HCT116 (cell line): ENCODE results near the gene BCL11A. TPM values are rescaled to one million over a fixed set of nuclear protein-coding genes. Genes with fewer than 3 reads are reported as not detected.

Experiments used
- ATAC-seq: fragments of 200-7000 bp; cut with Tn5 transposase; 2 replicates; pipeline ENCODE4 v1.9.1; 2020; ENCODE audit warnings: mild to moderate bottlenecking, moderate library complexity
- BruUV-seq: library from RNA; stranded (reverse); fragments of 400-500 nt; replicated peaks from 2 replicates; lab custom pipeline; 2021; lab: Mats Ljungman, UMichigan
- CTCF ChIA-PET: fragments of 300-600 bp; sonication (Branson Sonifier 250); formaldehyde crosslinking; loops from one replicate; lab custom pipeline; 2021; ENCODE audit warnings: antibody characterized with exemption; lab: Charles Lee
- POLR2A ChIA-PET: fragments of 300-600, 350-600 bp; sonication (Branson Sonifier 250); formaldehyde crosslinking; loops from one replicate; lab custom pipeline; 2021; ENCODE audit warnings: antibody characterized with exemption; lab: Charles Lee
- RAD21 ChIA-PET, 2 experiments: fragments of 300-600 bp; sonication (Branson Sonifier 250); formaldehyde crosslinking; loops; one replicate each; lab custom pipeline; 2023; ENCODE audit warnings: low total read pairs in 2 of 2; ENCODE audit not compliant: uncharacterized antibody in 2 of 2, unreplicated experiment in 2 of 2, low non-redundant PET in 1 of 2; lab: Charles Lee
- DNase-seq: peaks from one replicate; pipeline ENCODE4 v3.0.0-alpha.2; 2010; ENCODE audit warnings: low read depth, low spot score
- H2AFZ ChIP-seq: fragments of 200-600 bp; shearing (Covaris generic), sonication (generic); 2 replicates; pipeline ENCODE4 v1.6.1; 2017; ENCODE audit warnings: low read depth, mixed run types, mixed read lengths, antibody characterized with exemption, low read length; ENCODE audit not compliant: poor library complexity, severe bottlenecking
- H3K27ac ChIP-seq: 2 replicates; pipeline ENCODE4 v1.5.1; 2012; ENCODE audit warnings: low read depth, low read length
- H3K27me3 ChIP-seq: fragments of 200-600 bp; sonication (generic); 2 replicates; pipeline ENCODE4 v1.6.1; 2016; ENCODE audit warnings: mixed run types, low read length, mixed read lengths; ENCODE audit not compliant: insufficient read depth
- H3K36me3 ChIP-seq, 2 experiments: fragments of 200-500 bp in 1 of 2; fragments of 200-600 bp in 1 of 2; sonication (Bioruptor generic) in 1 of 2; sonication (generic) in 1 of 2; 2 replicates each; pipeline versions ENCODE4 v1.5.1 to v1.6.1; 2014 to 2016; ENCODE audit warnings: low read length in 2 of 2, inconsistent platforms in 1 of 2, mixed read lengths in 1 of 2, mixed run types in 1 of 2; ENCODE audit not compliant: insufficient read depth in 2 of 2, control insufficient read depth in 1 of 2
- H3K4me1 ChIP-seq, 2 experiments: fragments of 200-600 bp in 1 of 2; sonication (generic) in 1 of 2; 2 replicates each; pipeline versions ENCODE4 v1.5.1 to v1.6.1; 2012 to 2017; ENCODE audit warnings: low read length in 2 of 2, inconsistent platforms in 1 of 2, mild to moderate bottlenecking in 1 of 2, mixed read lengths in 1 of 2, mixed run types in 1 of 2, moderate library complexity in 1 of 2; ENCODE audit not compliant: insufficient read depth in 2 of 2, control insufficient read depth in 1 of 2
- H3K4me2 ChIP-seq: fragments of 200-600 bp; sonication (generic); 2 replicates; pipeline ENCODE4 v1.6.1; 2017; ENCODE audit warnings: mixed run types, low read length, mixed read lengths
- H3K4me3 ChIP-seq, 2 experiments: fragments of 200-600 bp in 1 of 2; sonication (generic) in 1 of 2; replicated peaks in 1 of 2; 2 replicates each; pipeline ENCODE4 v1.5.1; 2011 to 2016; ENCODE audit warnings: low read length in 2 of 2, control low read depth in 1 of 2, low read depth in 1 of 2, mild to moderate bottlenecking in 1 of 2, mixed read lengths in 1 of 2, mixed run types in 1 of 2
- H3K79me2 ChIP-seq: fragments of 200-600 bp; sonication (generic); 2 replicates; pipeline ENCODE4 v1.6.1; 2017; ENCODE audit warnings: mild to moderate bottlenecking, mixed run types, low read length, moderate library complexity, mixed read lengths; ENCODE audit not compliant: insufficient read depth
- H3K9ac ChIP-seq: fragments of 200-600 bp; sonication (generic); 2 replicates; pipeline ENCODE4 v1.6.1; 2016; ENCODE audit warnings: low read length, mixed read lengths
- H3K9me2 ChIP-seq: fragments of 200-600 bp; sonication (generic), shearing (Covaris generic); 2 replicates; pipeline ENCODE4 v1.6.1; 2017; ENCODE audit warnings: mixed run types, mild to moderate bottlenecking, moderate library complexity; ENCODE audit not compliant: insufficient read depth
- H3K9me3 ChIP-seq, 2 experiments: fragments of 200-500 bp in 1 of 2; fragments of 200-600 bp in 1 of 2; sonication (Bioruptor generic) in 1 of 2; sonication (generic) in 1 of 2; 2 replicates each; pipeline ENCODE4 v1.6.1; 2014 to 2017; ENCODE audit warnings: low read length in 2 of 2, mixed read lengths in 2 of 2, inconsistent platforms in 1 of 2, low read depth in 1 of 2, mild to moderate bottlenecking in 1 of 2, mixed run types in 1 of 2, moderate library complexity in 1 of 2; ENCODE audit not compliant: control insufficient read depth in 1 of 2, insufficient read depth in 1 of 2
- H4K20me1 ChIP-seq: fragments of 200-600 bp; sonication (generic), shearing (Covaris generic); 2 replicates; pipeline ENCODE4 v1.6.1; 2017; ENCODE audit warnings: mixed run types, mild to moderate bottlenecking, moderate library complexity; ENCODE audit not compliant: insufficient read depth
- CBX3 ChIP-seq: IDR thresholded peaks from 2 replicates; pipeline ENCODE4 v1.6.1; 2012; ENCODE audit warnings: low read depth
- EGR1 ChIP-seq: IDR thresholded peaks from 2 replicates; pipeline ENCODE4 v1.6.1; 2012; ENCODE audit warnings: low read depth
- ELF1 ChIP-seq: IDR thresholded peaks from 2 replicates; pipeline ENCODE4 v1.6.1; 2012; ENCODE audit warnings: low read depth, borderline replicate concordance
- EZH2 ChIP-seq: fragments of 200-600 bp; sonication (generic); IDR thresholded peaks from 2 replicates; pipeline ENCODE4 v1.6.1; 2017; ENCODE audit warnings: antibody characterized with exemption, mixed run types
- EZH2phosphoT487 ChIP-seq: fragments of 200-600 bp; IDR thresholded peaks from 2 replicates; pipeline ENCODE4 v1.6.1; 2018; ENCODE audit warnings: antibody characterized with exemption, borderline replicate concordance
- JUND ChIP-seq: IDR thresholded peaks from 2 replicates; pipeline ENCODE4 v1.6.1; 2012
- RAD21 ChIP-seq: IDR thresholded peaks from 2 replicates; pipeline ENCODE4 v1.6.1; 2012; ENCODE audit warnings: low read depth, mild to moderate bottlenecking
- SIN3A ChIP-seq: IDR thresholded peaks from 2 replicates; pipeline ENCODE4 v1.6.1; 2012; ENCODE audit warnings: low read depth
- SP1 ChIP-seq: IDR thresholded peaks from 2 replicates; pipeline ENCODE4 v1.6.1; 2012; ENCODE audit warnings: low read depth
- SRF ChIP-seq: IDR thresholded peaks from 2 replicates; pipeline ENCODE4 v1.6.1; 2012; ENCODE audit warnings: low read depth
- TCF7L2 ChIP-seq: IDR thresholded peaks from 2 replicates; pipeline ENCODE4 v1.7.0; 2011; ENCODE audit warnings: borderline replicate concordance, inconsistent platforms; ENCODE audit not compliant: insufficient read depth, insufficient read length; ENCODE audit errors: extremely low read depth
- intact Hi-C: fragments of 100-400 bp; cut with micrococcal nuclease; formaldehyde crosslinking; loops from 2 replicates; pipeline ENCODE4 v1.10.0; 2022
- total RNA-seq: library from RNA; stranded (reverse); gene quantifications from one replicate; pipeline ENCODE4 v1.2.1, GENCODE V29; 2021; ENCODE audit not compliant: unreplicated experiment
- TF ChIP-seq, protein P1 (sequence below): IDR thresholded peaks from 2 replicates; pipeline ENCODE4 v1.6.1; 2012

The BCL11A gene
- total RNA-seq, 1 experiment from 2014 or later: 0.71 TPM

DNA sequence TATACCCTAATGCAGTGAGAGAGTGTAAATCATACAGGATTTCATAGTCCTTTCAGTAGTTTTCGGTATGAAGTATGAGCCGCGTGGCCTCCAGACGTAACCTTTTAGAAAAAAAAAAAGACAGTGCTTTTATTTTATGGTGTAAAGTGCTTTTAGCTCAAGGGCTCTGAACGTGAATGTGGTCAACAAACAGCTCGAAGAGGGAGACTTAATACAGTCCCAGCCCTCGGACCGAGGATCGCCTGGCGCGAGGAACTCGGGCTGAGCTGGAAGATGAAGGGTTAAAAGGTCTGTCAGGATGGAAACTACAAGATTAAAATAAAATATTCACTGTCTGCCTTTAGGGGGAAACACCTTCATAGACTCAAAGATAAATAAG, 4.0 kb upstream of the BCL11A start:
- H3K4me2 ChIP-seq: no peak overlapping the region
- peaks cover 2 to 22% of the 10 kb centered on the region in 2 experiments; a peak in 2 of 4 replicates for H3K4me1 ChIP-seq
- H4K20me1 ChIP-seq: no peaks in the 10 kb centered on the region
- ChIA-PET POLR2A (no interaction called here), CTCF (interaction anchor here (0.9 kb wide), 1 partner anchor 78 kb away, joined by 3 read pairs; no protein-coding TSS in a partner anchor)
- no peaks in the 10 kb centered on the region for H3K9me2 ChIP-seq
- TF ChIP-seq JUND (no peak), TCF7L2 (no peak), EGR1 (no peak), SIN3A (no peak), SP1 (no peak), ELF1 (no peak), RAD21 (no peak), CBX3 (no peak), EZH2phosphoT487 (no peak), SRF (no peak), EZH2 (no peak)
- TF ChIP-seq, protein P1, sequence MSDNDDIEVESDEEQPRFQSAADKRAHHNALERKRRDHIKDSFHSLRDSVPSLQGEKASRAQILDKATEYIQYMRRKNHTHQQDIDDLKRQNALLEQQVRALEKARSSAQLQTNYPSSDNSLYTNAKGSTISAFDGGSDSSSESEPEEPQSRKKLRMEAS: no peak
- TF ChIP-seq, all 23 proteins: peak for 0
- no peaks in the 10 kb centered on the region for H3K79me2 ChIP-seq
- no peak overlapping the region for H3K27ac ChIP-seq
- DNase-seq (no peak), ATAC-seq (no peak)
- no peaks in the 10 kb centered on the region for H3K9me3 ChIP-seq
- no peaks in the 10 kb centered on the region for H3K36me3 ChIP-seq
- H2AFZ ChIP-seq: no peak overlapping the region
- no peak overlapping the region for H3K9ac ChIP-seq
- intact Hi-C loops: loop anchor here (10.0 kb wide), 1 partner anchor 1253 kb away; no protein-coding TSS in a partner anchor
- RAD21 ChIA-PET: no interaction called here
- H3K27me3 ChIP-seq: peaks cover 68% of the 10 kb centered on the region
- H3K4me3 ChIP-seq: no peak overlapping the region
- no TSS peak for BruUV-seq
